GM18505 (cell line): ENCODE data around the gene SCGN.

Experiments
- ATAC-seq: cut with Tn5 transposase; IDR thresholded peaks from one replicate; pipeline ENCODE4 v1.9.1; 2021; ENCODE audit not compliant: unreplicated experiment
- POLR2A ChIP-seq: IDR thresholded peaks from 4 replicates; pipeline ENCODE4 v1.6.1; 2011; ENCODE audit warnings: borderline replicate concordance; ENCODE audit not compliant: insufficient read depth, insufficient read length; ENCODE audit errors: extremely low read depth

The SCGN gene

GRCh38 chr6:25628471-25629197 lies 23.4 kb upstream of the SCGN start:
- no peak for ATAC-seq
- TF ChIP-seq POLR2A: no peak

DNA sequence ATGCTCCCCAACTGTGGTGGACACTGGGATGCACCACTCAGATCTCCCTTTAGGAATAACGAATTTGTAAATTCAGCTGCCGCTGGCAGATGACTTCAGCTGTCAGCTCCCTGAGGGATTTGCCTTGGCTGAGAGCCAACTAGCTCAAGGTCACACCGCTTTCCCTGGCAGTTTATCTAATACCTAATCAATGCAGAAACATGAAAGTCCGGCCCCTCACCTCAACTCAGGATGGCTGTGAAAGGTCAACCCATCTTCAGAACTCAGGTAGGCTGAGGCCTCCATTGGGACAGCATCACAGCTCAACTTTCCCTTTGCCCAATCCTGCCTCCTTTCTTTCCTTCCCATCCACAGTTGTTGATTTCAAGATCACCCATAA lies 22.8 kb upstream of the SCGN start:
- TF ChIP-seq POLR2A: no peak
- no peak for ATAC-seq

GRCh38 chr6:25630508-25631278 lies 21.3 kb upstream of the SCGN start:
- no peak for ATAC-seq
- TF ChIP-seq POLR2A: no peak

GRCh38 chr6:25635886-25636317 lies 16.1 kb upstream of the SCGN start:
- ATAC-seq: no peak
- TF ChIP-seq POLR2A: no peak

- no peak for ATAC-seq
- no peak for TF ChIP-seq POLR2A
These were observed 14.8 kb upstream of the SCGN start for GRCh38 chr6:25637211-25637610.

DNA sequence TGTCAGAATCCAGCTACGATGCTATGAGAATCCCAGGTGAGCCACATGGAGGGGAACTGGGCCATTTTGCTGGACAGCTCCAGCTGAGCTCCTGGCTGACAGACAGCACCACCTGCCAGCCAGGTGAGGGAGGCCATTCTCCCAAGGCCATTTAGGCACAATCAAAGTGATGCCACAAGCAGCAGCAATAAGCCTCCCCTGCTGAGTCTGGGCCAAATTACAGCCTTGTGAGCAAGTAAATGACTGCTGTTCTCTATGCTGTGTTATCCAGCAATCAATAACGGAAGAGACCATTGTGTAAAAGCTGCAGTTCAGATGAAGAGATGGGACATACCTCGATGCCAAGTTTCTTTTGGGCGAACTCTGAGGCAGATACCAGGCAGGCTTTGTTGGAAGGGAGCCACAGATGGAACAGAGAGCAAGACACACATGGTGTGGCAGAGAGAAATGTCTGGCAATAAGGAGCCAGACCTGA lies 14.0 kb upstream of the SCGN start:
- ATAC-seq: no peak
- no peak for TF ChIP-seq POLR2A

DNA sequence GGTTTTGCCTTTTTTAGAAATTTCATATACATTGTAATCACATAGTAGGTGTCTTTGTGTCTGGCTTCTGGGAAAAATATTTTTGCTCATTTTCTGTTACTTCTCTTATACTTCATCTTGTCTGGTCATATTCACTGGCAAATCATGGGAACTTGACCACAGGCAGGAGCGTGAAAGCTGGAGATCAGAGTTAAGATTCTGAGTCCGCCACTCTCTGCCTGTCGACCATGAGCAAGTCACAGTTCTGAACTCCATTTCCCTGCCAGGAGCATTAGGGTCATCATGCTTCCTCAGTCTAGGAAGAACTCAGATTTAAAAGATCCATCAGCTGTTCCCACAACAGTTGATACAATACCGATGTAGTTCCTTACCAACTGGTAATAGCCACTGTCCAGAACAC lies 12.4 kb upstream of the SCGN start:
- TF ChIP-seq POLR2A: no peak
- no peak for ATAC-seq

DNA sequence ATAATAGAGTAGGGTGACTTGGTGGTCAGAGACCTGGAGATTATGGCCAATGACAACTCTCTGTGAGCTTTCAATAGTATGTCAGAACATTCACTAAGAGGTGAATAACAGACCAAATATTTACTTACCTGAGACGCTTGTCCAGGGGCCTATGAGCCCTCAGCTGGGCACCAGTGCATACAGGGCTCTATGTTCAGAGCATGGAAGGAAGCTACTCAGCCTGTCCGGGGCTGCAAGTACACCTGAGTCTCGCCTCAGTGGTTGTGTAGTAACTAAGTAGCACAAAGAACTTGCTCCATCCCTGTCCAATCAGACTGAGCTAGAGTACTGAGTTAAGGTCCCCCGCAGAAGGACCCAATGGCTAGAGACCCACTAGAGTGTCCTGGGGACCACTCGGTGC lies 11.6 kb upstream of the SCGN start:
- TF ChIP-seq POLR2A: no peak

DNA sequence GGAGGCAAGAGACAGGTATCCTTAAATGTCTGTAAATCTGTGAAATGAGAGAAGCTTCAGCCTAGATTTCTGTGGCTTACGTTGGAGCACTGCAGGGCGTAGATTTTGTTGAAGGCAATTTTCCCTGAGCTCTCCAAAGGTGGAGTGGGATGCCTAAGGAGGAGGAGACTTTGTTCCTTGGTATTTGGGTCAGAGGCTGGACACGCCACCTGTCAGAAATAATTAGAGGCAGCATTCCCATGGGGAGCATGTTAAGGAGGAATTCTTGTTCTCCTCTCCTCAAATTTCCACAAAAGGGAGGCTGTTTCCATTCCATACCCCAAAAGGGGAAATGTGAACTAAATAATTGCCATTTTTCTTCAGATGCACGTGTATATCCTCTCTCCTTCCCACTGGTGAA lies 11.1 kb upstream of the SCGN start:
- no peak for TF ChIP-seq POLR2A
- no peak for ATAC-seq

More for the DNA sequence above, 11.6 kb upstream of the SCGN start:
- ATAC-seq: no peak

DNA sequence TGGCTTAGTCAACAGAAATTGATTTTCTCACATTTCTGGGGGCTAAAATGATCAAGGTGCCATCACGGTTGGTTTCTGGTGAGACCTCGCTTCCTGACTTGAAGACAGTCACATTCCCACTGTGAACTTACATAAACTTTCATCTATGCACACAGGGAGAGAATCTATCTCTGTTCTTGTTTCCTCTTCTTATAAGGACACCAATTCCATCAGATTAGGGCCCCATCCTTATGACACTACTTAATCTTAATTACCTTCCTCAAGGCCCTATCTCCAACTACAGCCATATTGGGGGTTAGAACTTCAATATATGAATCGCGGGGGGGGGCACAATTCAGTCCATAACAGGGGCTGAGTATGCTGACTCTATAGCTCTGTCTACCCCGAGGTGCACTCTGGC lies 10.6 kb upstream of the SCGN start:
- TF ChIP-seq POLR2A: no peak
- no peak for ATAC-seq

GRCh38 chr6:25641940-25642666 lies 9.9 kb upstream of the SCGN start:
- no peak for ATAC-seq
- TF ChIP-seq POLR2A: no peak

DNA sequence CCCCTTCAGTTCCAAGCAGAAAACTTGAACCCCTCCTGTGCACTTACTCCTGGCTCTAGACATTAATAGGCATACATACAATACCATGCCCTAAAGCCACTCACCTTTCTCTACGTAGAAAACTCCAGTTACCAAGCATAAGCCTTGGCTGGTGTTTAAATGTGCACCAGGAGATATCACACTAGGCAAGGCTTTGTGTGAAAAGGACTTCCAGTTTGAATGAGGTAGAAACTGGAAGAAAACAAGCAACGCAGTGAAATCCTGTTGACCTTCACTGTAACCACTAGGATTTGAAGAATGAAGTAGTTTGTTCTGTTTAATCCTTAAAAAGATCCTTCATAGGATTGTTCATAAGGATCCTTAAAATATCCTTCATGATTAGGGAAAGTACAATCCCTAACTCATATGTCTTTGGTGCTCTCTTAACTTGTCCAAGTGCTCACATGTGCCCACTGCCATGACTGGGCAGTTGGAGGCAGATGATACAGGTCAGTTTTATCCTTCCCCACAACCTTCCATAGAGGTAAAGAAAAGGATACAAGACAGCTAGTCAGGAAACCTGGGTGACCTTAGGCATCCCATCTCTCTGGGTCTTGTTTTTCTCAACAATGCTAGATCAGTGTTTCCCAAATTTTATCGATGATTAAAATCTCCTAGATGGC lies 9.2 kb upstream of the SCGN start:
- no peak for ATAC-seq
- no peak for TF ChIP-seq POLR2A

GRCh38 chr6:25645916-25646315 lies 6.1 kb upstream of the SCGN start:
- ATAC-seq: no peak
- no peak for TF ChIP-seq POLR2A
